ENCODE data around the gene TMEM267. TPM values are rescaled to one million over a fixed set of nuclear protein-coding genes. Genes with fewer than 3 reads are reported as not detected.

TMEM267 gene
- total RNA-seq, 1 experiment from 2014 or later = 17.5 TPM

GRCh38 chr5:43520615-43521014 lies 37.0 kb upstream of the TMEM267 start:
- H4K20me1 ChIP-seq (ENCODE audit: insufficient read depth) = no peaks in the 10 kb centered on the region
- no peak overlapping the region for H2AFZ ChIP-seq (ENCODE audit: low read depth, low read length, poor library complexity, severe bottlenecking)
- no TSS peak for BruUV-seq (replicated peaks)
- no peaks in the 10 kb centered on the region for H3K79me2 ChIP-seq (ENCODE audit: insufficient read depth, low read length)
- intact Hi-C loops (cut with micrococcal nuclease) = no loop called here
- H3K4me2 ChIP-seq (ENCODE audit: low read length) = no peak overlapping the region
- no peaks in the 10 kb centered on the region for H3K9me3 ChIP-seq (ENCODE audit: control insufficient read depth in 1 of 2, insufficient read depth in 1 of 2, low read depth in 1 of 2, low read length in 2 of 2)
- no peak overlapping the region for H3K9ac ChIP-seq (ENCODE audit: low read length)
- DNase-seq (ENCODE audit: low read depth, low spot score) (no peak), ATAC-seq (no peak)
- CTCF ChIA-PET = no interaction called here
- H3K27ac ChIP-seq (ENCODE audit: low read depth, low read length) = no peak overlapping the region
- RAD21 ChIA-PET (ENCODE audit: low non-redundant PET in 1 of 2, low total read pairs in 2 of 2, uncharacterized antibody in 2 of 2, unreplicated experiment in 2 of 2) = no interaction called here
- peaks cover 0 to 6% of the 10 kb centered on the region in 2 experiments; a peak in 1 of 4 replicates for H3K4me1 ChIP-seq (ENCODE audit: control insufficient read depth in 1 of 2, insufficient read depth in 2 of 2, low read length in 2 of 2)
- no peaks in the 10 kb centered on the region; a peak in 1 of 4 replicates for H3K36me3 ChIP-seq (ENCODE audit: control insufficient read depth in 1 of 2, insufficient read depth in 2 of 2, low read length in 2 of 2)
- no peaks in the 10 kb centered on the region for H3K9me2 ChIP-seq (ENCODE audit: insufficient read depth)
- POLR2A ChIA-PET = no interaction called here
- H3K27me3 ChIP-seq (ENCODE audit: insufficient read depth, low read length) = no peaks in the 10 kb centered on the region
- TF ChIP-seq SIN3A (IDR thresholded peaks at IDR 0.05; ENCODE audit: low read depth) (no peak), ATF3 (IDR thresholded peaks at IDR 0.05) (no peak), YY1 (IDR thresholded peaks at IDR 0.05; ENCODE audit: extremely low read depth, insufficient replicate concordance, low read depth, low read length) (no peak)
- no peak overlapping the region for H3K4me3 ChIP-seq (replicated peaks in 1 of 2; ENCODE audit: low read depth in 1 of 2, low read length in 2 of 2)

- H3K79me2 ChIP-seq (ENCODE audit: insufficient read depth, low read length) = peaks cover 16% of the 10 kb centered on the region
- no peaks in the 10 kb centered on the region for H3K27me3 ChIP-seq (ENCODE audit: insufficient read depth, low read length)
- H4K20me1 ChIP-seq (ENCODE audit: insufficient read depth) = no peaks in the 10 kb centered on the region
- peak overlapping the region; percentile 80 to 85 for H3K4me3 ChIP-seq (replicated peaks in 1 of 2; ENCODE audit: low read depth in 1 of 2, low read length in 2 of 2)
- DNase-seq (ENCODE audit: low read depth, low spot score) = no peak
- peak overlapping the region; percentile 76 for H3K4me2 ChIP-seq (ENCODE audit: low read length)
- peak overlapping the region; percentile 86 for H3K9ac ChIP-seq (ENCODE audit: low read length)
- CTCF ChIA-PET = interaction anchor here (1.2 kb wide), 1 partner anchor 32 kb away, joined by 5 read pairs; the partner anchor contains the start of gene TMEM267
- BruUV-seq (replicated peaks) = no TSS peak
- intact Hi-C loops (cut with micrococcal nuclease) = no loop called here
- no peaks in the 10 kb centered on the region for H3K9me2 ChIP-seq (ENCODE audit: insufficient read depth)
- RAD21 ChIA-PET (ENCODE audit: low non-redundant PET in 1 of 2, low total read pairs in 2 of 2, uncharacterized antibody in 2 of 2, unreplicated experiment in 2 of 2) = no interaction called here
- H2AFZ ChIP-seq (ENCODE audit: low read depth, low read length, poor library complexity, severe bottlenecking) = no peak overlapping the region
- peak overlapping the region; percentile 70 for H3K27ac ChIP-seq (ENCODE audit: low read depth, low read length)
- H3K9me3 ChIP-seq (ENCODE audit: control insufficient read depth in 1 of 2, insufficient read depth in 1 of 2, low read depth in 1 of 2, low read length in 2 of 2) = no peaks in the 10 kb centered on the region
- peaks cover 5 to 18% of the 10 kb centered on the region in 2 experiments; a peak in 2 of 4 replicates for H3K4me1 ChIP-seq (ENCODE audit: control insufficient read depth in 1 of 2, insufficient read depth in 2 of 2, low read length in 2 of 2)
- no peak for ATAC-seq
- H3K36me3 ChIP-seq (ENCODE audit: control insufficient read depth in 1 of 2, insufficient read depth in 2 of 2, low read length in 2 of 2) = no peaks in the 10 kb centered on the region
- POLR2A ChIA-PET = interaction anchor here (1.1 kb wide), 1 partner anchor 8 kb away, joined by 8 read pairs; no protein-coding TSS in a partner anchor
- TF ChIP-seq POLR2A (IDR thresholded peaks at IDR 0.05; ENCODE audit: borderline replicate concordance, extremely low read depth, insufficient read depth, insufficient read length) (no peak), ATF3 (IDR thresholded peaks at IDR 0.05) (no peak), RAD21 (IDR thresholded peaks at IDR 0.05; ENCODE audit: low read depth) (no peak), EGR1 (IDR thresholded peaks at IDR 0.05; ENCODE audit: low read depth) (no peak), ZBTB33 (IDR thresholded peaks at IDR 0.05; ENCODE audit: extremely low read depth, insufficient replicate concordance, low read length) (no peak), ELF1 (IDR thresholded peaks at IDR 0.05; ENCODE audit: borderline replicate concordance, low read depth) (no peak), POLR2AphosphoS5 (IDR thresholded peaks at IDR 0.05; ENCODE audit: low read depth, low read length) (no peak), ZNF274 (IDR thresholded peaks at IDR 0.05; ENCODE audit: low read depth, low read length) (no peak), CBX3 (IDR thresholded peaks at IDR 0.05; ENCODE audit: low read depth) (no peak), YY1 (IDR thresholded peaks at IDR 0.05; ENCODE audit: extremely low read depth, insufficient replicate concordance, low read depth, low read length) (no peak), SRF (IDR thresholded peaks at IDR 0.05; ENCODE audit: low read depth) (no peak), TCF7L2 (IDR thresholded peaks at IDR 0.05; ENCODE audit: borderline replicate concordance, extremely low read depth, insufficient read depth, insufficient read length) (no peak), CTCF (IDR thresholded peaks at IDR 0.05 in 2 of 3, conservative IDR thresholded peaks at IDR 0.05 in 1 of 3; ENCODE audit: borderline replicate concordance in 1 of 3, insufficient read depth in 1 of 3, low read depth in 2 of 3, low read length in 2 of 3) (no peak), JUND (IDR thresholded peaks at IDR 0.05) (no peak), MAX (IDR thresholded peaks at IDR 0.05) (no peak)
Measured at GRCh38 chr5:43515678-43516048, 32.0 kb upstream of the TMEM267 start.

All from HCT116 (cell line).